ENCODE results near the gene SLC2A10.

The SLC2A10 gene

GRCh38 chr20:46741924-46742668 lies 32.6 kb downstream of the SLC2A10 start:
- H3K27me3 ChIP-seq (ENCODE audit: control insufficient read depth, insufficient read depth, low read length), result no peaks in the 10 kb centered on the region; the same call in 1 of the 2 replicates
- H3K4me1 ChIP-seq (ENCODE audit: control insufficient read depth, insufficient read depth, low read length), result no peaks in the 10 kb centered on the region
- H3K4me3 ChIP-seq (ENCODE audit: low read depth, low read length), result no peak overlapping the region
- H3K9ac ChIP-seq (ENCODE audit: low read length), result no peak overlapping the region
- H3K27ac ChIP-seq (ENCODE audit: low read depth, low read length), result no peak overlapping the region
- H3K9me3 ChIP-seq (ENCODE audit: control insufficient read depth, insufficient read depth, low read depth, low read length), result peaks cover 9% of the 10 kb centered on the region; the same call in 1 of the 2 replicates
- H3K36me3 ChIP-seq (ENCODE audit: control insufficient read depth, insufficient read depth, low read length), result no peaks in the 10 kb centered on the region

- H3K9ac ChIP-seq (ENCODE audit: low read length), result no peak overlapping the region
- no peak overlapping the region for H3K27ac ChIP-seq (ENCODE audit: low read depth, low read length)
- H3K36me3 ChIP-seq (ENCODE audit: control insufficient read depth, insufficient read depth, low read length), result no peaks in the 10 kb centered on the region
- no peaks in the 10 kb centered on the region; the same call in 1 of the 2 replicates for H3K27me3 ChIP-seq (ENCODE audit: control insufficient read depth, insufficient read depth, low read length)
- H3K4me1 ChIP-seq (ENCODE audit: control insufficient read depth, insufficient read depth, low read length), result no peaks in the 10 kb centered on the region
- no peak overlapping the region for H3K4me3 ChIP-seq (ENCODE audit: low read depth, low read length)
- peaks cover 9% of the 10 kb centered on the region; the same call in 1 of the 2 replicates for H3K9me3 ChIP-seq (ENCODE audit: control insufficient read depth, insufficient read depth, low read depth, low read length)
Observed at GRCh38 chr20:46742669-46743045, 33.2 kb downstream of the SLC2A10 start.

- Histone ChIP-seq H3K4me3 (ENCODE audit: low read depth, low read length) (no peak overlapping the region), H3K36me3 (ENCODE audit: control insufficient read depth, insufficient read depth, low read length) (no peaks in the 10 kb centered on the region), H3K9me3 (ENCODE audit: control insufficient read depth, insufficient read depth, low read depth, low read length) (peaks cover 9% of the 10 kb centered on the region; the same call in 1 of the 2 replicates), H3K4me1 (ENCODE audit: control insufficient read depth, insufficient read depth, low read length) (no peaks in the 10 kb centered on the region), H3K27me3 (ENCODE audit: control insufficient read depth, insufficient read depth, low read length) (no peaks in the 10 kb centered on the region; the same call in 1 of the 2 replicates), H3K27ac (ENCODE audit: low read depth, low read length) (no peak overlapping the region), H3K9ac (ENCODE audit: low read length) (no peak overlapping the region)
Observed at GRCh38 chr20:46743088-46743487, 33.6 kb downstream of the SLC2A10 start.

GRCh38 chr20:46746956-46747526 lies 37.6 kb downstream of the SLC2A10 start:
- no peak overlapping the region for H3K4me3 ChIP-seq (ENCODE audit: low read depth, low read length)

GRCh38 chr20:46749147-46749546 lies 39.7 kb downstream of the SLC2A10 start:
- no peaks in the 10 kb centered on the region for H3K36me3 ChIP-seq (ENCODE audit: control insufficient read depth, insufficient read depth, low read length)
- no peaks in the 10 kb centered on the region for H3K9me3 ChIP-seq (ENCODE audit: control insufficient read depth, insufficient read depth, low read depth, low read length)

More at GRCh38 chr20:46746956-46747526, 37.6 kb downstream of the SLC2A10 start:
- H3K9ac ChIP-seq (ENCODE audit: low read length), result no peak overlapping the region
- H3K36me3 ChIP-seq (ENCODE audit: control insufficient read depth, insufficient read depth, low read length), result no peaks in the 10 kb centered on the region
- H3K9me3 ChIP-seq (ENCODE audit: control insufficient read depth, insufficient read depth, low read depth, low read length), result no peaks in the 10 kb centered on the region
- H3K27ac ChIP-seq (ENCODE audit: low read depth, low read length), result no peak overlapping the region
- no peaks in the 10 kb centered on the region for H3K27me3 ChIP-seq (ENCODE audit: control insufficient read depth, insufficient read depth, low read length)
- H3K4me1 ChIP-seq (ENCODE audit: control insufficient read depth, insufficient read depth, low read length), result no peaks in the 10 kb centered on the region

GRCh38 chr20:46751856-46752255 lies 42.4 kb downstream of the SLC2A10 start:
- Histone ChIP-seq H3K27me3 (ENCODE audit: control insufficient read depth, insufficient read depth, low read length) (no peaks in the 10 kb centered on the region), H3K9me3 (ENCODE audit: control insufficient read depth, insufficient read depth, low read depth, low read length) (no peaks in the 10 kb centered on the region), H3K27ac (ENCODE audit: low read depth, low read length) (no peak overlapping the region), H3K9ac (ENCODE audit: low read length) (no peak overlapping the region), H3K36me3 (ENCODE audit: control insufficient read depth, insufficient read depth, low read length) (no peaks in the 10 kb centered on the region), H3K4me3 (ENCODE audit: low read depth, low read length) (no peak overlapping the region), H3K4me1 (ENCODE audit: control insufficient read depth, insufficient read depth, low read length) (no peaks in the 10 kb centered on the region)

More at GRCh38 chr20:46749147-46749546, 39.7 kb downstream of the SLC2A10 start:
- no peaks in the 10 kb centered on the region for H3K4me1 ChIP-seq (ENCODE audit: control insufficient read depth, insufficient read depth, low read length)
- H3K27ac ChIP-seq (ENCODE audit: low read depth, low read length), result no peak overlapping the region
- no peaks in the 10 kb centered on the region for H3K27me3 ChIP-seq (ENCODE audit: control insufficient read depth, insufficient read depth, low read length)
- no peak overlapping the region for H3K4me3 ChIP-seq (ENCODE audit: low read depth, low read length)
- H3K9ac ChIP-seq (ENCODE audit: low read length), result no peak overlapping the region

GRCh38 chr20:46752728-46753127 lies 43.3 kb downstream of the SLC2A10 start:
- H3K27ac ChIP-seq (ENCODE audit: low read depth, low read length), result no peak overlapping the region
- H3K36me3 ChIP-seq (ENCODE audit: control insufficient read depth, insufficient read depth, low read length), result no peaks in the 10 kb centered on the region
- no peaks in the 10 kb centered on the region for H3K27me3 ChIP-seq (ENCODE audit: control insufficient read depth, insufficient read depth, low read length)
- H3K4me1 ChIP-seq (ENCODE audit: control insufficient read depth, insufficient read depth, low read length), result no peaks in the 10 kb centered on the region
- H3K9me3 ChIP-seq (ENCODE audit: control insufficient read depth, insufficient read depth, low read depth, low read length), result no peaks in the 10 kb centered on the region
- no peak overlapping the region for H3K9ac ChIP-seq (ENCODE audit: low read length)
- no peak overlapping the region for H3K4me3 ChIP-seq (ENCODE audit: low read depth, low read length)

- no peak overlapping the region for H3K4me3 ChIP-seq (ENCODE audit: low read depth, low read length)
- H3K9me3 ChIP-seq (ENCODE audit: control insufficient read depth, insufficient read depth, low read depth, low read length), result no peaks in the 10 kb centered on the region
- H3K9ac ChIP-seq (ENCODE audit: low read length), result no peak overlapping the region
- H3K36me3 ChIP-seq (ENCODE audit: control insufficient read depth, insufficient read depth, low read length), result no peaks in the 10 kb centered on the region
- H3K27ac ChIP-seq (ENCODE audit: low read depth, low read length), result no peak overlapping the region
- 0 out of 2 replicates have a peak, but pooled peaks cover 2% of the 10 kb centered on the region for H3K4me1 ChIP-seq (ENCODE audit: control insufficient read depth, insufficient read depth, low read length)
- H3K27me3 ChIP-seq (ENCODE audit: control insufficient read depth, insufficient read depth, low read length), result no peaks in the 10 kb centered on the region
Observed at GRCh38 chr20:46755483-46756413, 46.3 kb downstream of the SLC2A10 start.

- H3K27me3 ChIP-seq (ENCODE audit: control insufficient read depth, insufficient read depth, low read length), result no peaks in the 10 kb centered on the region
- no peaks in the 10 kb centered on the region for H3K9me3 ChIP-seq (ENCODE audit: control insufficient read depth, insufficient read depth, low read depth, low read length)
- H3K36me3 ChIP-seq (ENCODE audit: control insufficient read depth, insufficient read depth, low read length), result no peaks in the 10 kb centered on the region
- no peak overlapping the region for H3K27ac ChIP-seq (ENCODE audit: low read depth, low read length)
- H3K4me3 ChIP-seq (ENCODE audit: low read depth, low read length), result no peak overlapping the region
- no peak overlapping the region for H3K9ac ChIP-seq (ENCODE audit: low read length)
- H3K4me1 ChIP-seq (ENCODE audit: control insufficient read depth, insufficient read depth, low read length), result 0 out of 2 replicates have a peak, but pooled peaks cover 2% of the 10 kb centered on the region
Observed at GRCh38 chr20:46756419-46756818, 47.0 kb downstream of the SLC2A10 start.

GRCh38 chr20:46757135-46757534 lies 47.7 kb downstream of the SLC2A10 start:
- Histone ChIP-seq H3K4me3 (ENCODE audit: low read depth, low read length) (no peak overlapping the region), H3K27me3 (ENCODE audit: control insufficient read depth, insufficient read depth, low read length) (no peaks in the 10 kb centered on the region), H3K27ac (ENCODE audit: low read depth, low read length) (no peak overlapping the region), H3K9me3 (ENCODE audit: control insufficient read depth, insufficient read depth, low read depth, low read length) (no peaks in the 10 kb centered on the region), H3K4me1 (ENCODE audit: control insufficient read depth, insufficient read depth, low read length) (0 out of 2 replicates have a peak, but pooled peaks cover 2% of the 10 kb centered on the region), H3K9ac (ENCODE audit: low read length) (no peak overlapping the region), H3K36me3 (ENCODE audit: control insufficient read depth, insufficient read depth, low read length) (no peaks in the 10 kb centered on the region)
